HG03039 (cell line): ENCODE measurements around the gene RELN.

ENCODE experiments used
- ATAC-seq: cut with Tn5 transposase; IDR thresholded peaks from one replicate; pipeline ENCODE4 v1.9.1; 2021; ENCODE audit warnings: mild to moderate bottlenecking, moderate library complexity; ENCODE audit not compliant: unreplicated experiment

RELN gene

DNA sequence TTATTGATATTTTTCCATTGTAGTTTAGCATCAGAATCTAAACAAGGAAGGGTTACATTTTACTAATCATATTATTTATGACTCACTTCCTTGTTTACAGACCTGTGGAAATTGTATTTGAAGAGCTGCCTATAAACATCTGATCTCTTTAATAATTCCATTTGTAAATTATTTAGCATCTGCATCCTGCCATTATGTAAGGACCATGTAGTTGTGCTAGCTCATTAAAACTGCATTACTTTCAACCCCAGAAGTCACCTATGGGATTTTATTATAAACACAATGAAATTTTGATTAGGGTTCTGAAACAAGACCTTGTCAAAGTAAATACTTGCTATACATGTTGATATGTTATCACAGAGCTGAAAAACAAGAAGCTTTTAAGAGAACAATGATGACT lies 396.6 kb downstream of the RELN start:
- no peak for ATAC-seq

DNA sequence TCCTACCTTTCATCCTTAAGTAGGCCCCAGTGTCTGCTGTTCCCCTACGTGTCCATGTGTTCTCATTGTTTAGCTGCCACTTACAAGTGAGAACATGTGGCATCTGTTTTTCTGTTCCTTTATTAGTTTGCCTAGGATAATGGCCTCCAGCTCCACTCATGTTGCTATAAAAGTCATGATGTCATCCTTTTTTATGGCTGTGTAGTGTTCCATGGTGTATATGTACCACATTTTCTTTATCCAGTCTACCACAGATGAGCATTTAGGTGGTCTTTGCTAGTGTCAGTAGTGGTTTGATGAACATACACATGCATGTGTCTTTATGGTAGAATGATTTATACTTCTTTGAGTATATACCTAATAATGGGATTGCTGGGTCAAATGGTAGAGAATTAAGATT lies 397.3 kb downstream of the RELN start:
- ATAC-seq, result no peak

- ATAC-seq, result no peak
These were observed 409.4 kb downstream of the RELN start for GRCh38 chr7:103580031-103580430.

- ATAC-seq, result no peak
These were observed 412.4 kb downstream of the RELN start for GRCh38 chr7:103577059-103577458.

DNA sequence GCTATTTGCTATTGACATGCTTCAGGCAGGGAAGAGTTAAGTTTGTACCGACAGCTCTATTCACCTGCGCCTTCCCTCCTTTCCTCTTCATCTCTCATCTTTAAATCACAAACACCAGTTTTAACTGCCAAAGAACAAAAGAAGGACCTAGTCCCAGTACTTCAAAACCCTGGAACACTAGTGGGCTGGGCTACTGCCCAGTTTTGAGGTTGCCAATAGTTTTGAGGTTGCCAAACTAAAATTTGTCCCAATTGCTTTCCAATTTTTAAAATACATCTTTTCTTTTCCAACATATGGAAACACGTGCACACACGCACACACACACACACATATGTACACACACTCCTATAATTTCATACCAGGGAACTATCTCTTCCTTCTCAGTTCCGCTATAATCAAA lies 412.8 kb downstream of the RELN start:
- no peak for ATAC-seq

DNA sequence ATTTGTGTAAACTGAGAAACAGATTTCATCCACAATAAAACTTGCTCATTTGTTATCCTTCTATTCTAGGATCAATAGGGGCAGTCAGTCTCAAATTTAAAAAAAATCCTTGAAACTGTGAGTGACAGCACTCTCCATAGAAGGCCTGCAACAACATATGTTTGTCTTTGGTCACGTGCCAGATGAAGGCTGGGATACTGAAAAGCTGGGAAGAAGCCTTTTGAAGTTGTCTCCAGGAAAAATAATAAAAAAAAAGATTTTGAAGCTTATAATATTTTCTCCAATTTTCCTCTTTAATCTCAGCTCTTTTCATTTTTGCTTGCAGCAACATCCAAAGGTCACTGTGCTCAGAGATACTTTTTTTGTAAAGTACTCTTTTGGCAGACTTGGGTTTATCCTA lies 414.9 kb downstream of the RELN start:
- ATAC-seq, result no peak

DNA sequence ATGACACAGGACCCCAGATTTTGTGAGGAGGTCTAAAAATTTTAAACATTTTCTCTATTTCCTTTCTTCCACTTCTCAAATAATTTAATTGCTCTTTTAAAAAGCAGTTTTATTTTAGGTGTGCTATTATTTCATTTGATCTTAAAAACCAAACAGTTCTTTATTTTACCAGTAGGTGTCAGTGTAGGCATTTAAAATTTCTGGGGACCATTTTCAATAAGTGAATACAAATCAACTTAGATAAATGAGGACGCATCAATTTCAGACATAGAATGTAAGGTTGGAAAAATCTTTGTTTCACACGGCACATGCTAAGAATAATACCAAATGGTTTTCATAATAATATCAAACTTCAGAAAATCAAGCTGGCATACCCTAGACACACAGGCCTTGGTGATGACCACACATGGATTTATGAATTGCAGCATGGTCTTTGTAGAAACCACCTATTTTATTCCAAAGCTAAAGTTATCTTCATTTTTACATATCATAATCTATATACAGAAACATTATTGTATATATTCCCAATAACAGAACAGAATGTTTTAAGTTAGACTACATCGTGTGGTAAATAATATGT lies 415.9 kb downstream of the RELN start:
- no peak for ATAC-seq

- no peak for ATAC-seq
These were observed 417.9 kb downstream of the RELN start for GRCh38 chr7:103571586-103571985.

DNA sequence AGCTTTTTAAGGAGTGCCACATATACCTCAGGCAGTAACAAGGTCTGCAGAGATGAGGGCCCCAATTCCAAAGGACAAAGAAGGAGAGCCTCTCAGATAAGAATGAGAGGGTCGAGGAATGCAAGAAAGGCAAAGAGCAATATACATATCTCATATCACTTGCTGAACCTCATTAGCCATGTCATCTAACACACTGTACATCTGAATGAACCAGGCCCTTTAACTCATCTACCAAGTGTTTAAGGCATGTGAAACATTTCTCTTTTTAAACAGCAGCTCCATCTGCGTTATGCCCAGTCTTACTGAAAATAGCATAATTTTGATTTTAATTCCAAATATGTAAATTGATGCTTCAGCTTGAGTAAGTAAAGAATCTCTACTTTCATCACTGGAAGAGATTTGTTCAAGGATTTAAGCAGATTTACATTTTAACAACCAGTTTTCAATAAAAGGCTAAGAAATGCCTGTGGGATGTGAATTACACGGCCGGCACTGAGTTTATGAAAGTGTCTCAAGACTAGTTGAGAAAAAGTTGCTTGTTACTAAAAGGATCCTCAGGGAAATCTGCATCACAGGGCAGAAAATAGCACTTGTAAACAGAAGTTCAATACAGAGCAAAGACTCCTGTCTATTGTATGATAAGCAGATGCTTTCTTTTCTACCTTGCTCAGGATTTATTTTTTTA lies 419.7 kb downstream of the RELN start:
- no peak for ATAC-seq

DNA sequence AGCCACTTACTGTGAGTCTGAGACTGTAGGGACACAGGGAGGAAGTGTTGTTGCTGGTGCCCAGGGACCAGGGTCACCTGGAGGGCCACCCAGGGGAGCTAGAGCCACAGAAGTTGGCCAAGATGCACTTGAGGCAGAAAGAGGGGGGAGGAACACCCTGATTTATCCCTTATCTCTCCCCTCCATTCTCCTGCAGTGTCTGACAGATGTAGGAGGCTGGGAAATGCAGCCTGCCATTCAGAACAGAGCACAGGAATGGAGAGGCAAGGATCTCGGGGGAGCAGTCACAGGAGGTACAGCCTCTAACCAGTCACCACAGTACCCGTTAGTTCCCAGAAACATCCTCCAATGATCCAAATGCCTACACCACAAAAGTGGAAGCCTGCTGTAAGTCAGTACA lies 425.0 kb downstream of the RELN start:
- no peak for ATAC-seq

DNA sequence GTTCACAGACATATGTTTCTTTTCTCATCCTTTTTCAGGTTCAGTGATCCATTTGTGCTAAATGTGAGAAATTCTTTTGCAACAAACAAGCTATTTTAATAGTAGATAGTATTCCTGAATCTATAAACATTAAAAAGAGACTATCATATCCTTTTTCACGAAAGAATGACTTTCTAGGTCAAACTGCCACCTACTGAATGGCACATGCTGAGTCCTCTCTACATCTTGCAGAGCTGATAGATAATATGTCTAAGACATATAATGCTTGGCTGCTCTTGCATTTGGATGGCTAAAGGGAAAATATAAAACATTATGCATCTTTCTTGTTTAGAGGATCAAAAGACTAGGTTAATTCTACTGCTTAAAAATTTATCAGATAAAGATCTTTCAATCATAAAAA lies 429.3 kb downstream of the RELN start:
- no peak for ATAC-seq

GRCh38 chr7:103551016-103551415 lies 438.4 kb downstream of the RELN start:
- no peak for ATAC-seq

- no peak for ATAC-seq
These were observed 439.7 kb downstream of the RELN start for GRCh38 chr7:103549786-103550185.

DNA sequence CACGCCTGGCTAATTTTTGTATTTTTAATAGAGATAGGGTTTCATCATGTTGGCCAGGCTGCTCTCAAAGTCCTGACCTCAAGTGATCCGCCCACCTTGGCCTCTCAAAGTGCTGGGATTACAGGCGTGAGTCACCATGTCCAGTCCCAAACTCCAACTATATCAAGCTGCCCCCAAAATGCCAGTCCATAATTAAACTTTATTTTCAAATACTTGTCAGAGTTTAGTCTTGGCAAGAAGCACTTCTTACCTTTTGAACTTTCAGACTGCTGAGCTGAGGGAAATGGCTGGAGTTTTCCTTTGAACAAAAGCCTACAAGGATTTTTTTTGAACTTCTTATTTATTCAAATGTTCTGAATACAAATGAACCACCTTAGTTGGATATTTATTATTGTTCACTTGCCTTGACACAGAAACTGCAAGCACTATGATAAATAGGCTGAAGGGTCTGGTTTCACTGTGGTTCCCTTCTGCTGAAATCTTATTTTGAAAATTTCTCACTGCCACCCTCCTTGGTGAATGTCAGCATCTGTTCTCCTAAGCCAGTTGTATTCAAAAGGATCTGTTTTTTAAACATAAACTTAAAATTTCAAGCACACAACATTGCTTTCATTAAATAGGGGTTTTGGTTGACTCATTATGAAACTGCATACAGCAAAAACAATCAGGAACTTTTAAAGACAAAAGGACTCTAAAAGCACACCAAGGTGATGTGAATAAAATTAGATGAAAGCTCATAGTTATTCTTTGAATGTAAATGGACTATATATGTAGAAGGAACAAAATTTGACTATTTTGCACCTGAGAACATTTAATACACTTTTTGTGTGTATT lies 441.8 kb downstream of the RELN start:
- ATAC-seq, result no peak

GRCh38 chr7:103542470-103542869 lies 447.0 kb downstream of the RELN start:
- no peak for ATAC-seq

GRCh38 chr7:103541947-103542346 lies 447.5 kb downstream of the RELN start:
- no peak for ATAC-seq

- ATAC-seq, result no peak
These were observed 448.4 kb downstream of the RELN start for GRCh38 chr7:103541026-103541425.

- no peak for ATAC-seq
These were observed 449.1 kb downstream of the RELN start for GRCh38 chr7:103540338-103540737.

- no peak for ATAC-seq
These were observed 449.6 kb downstream of the RELN start for GRCh38 chr7:103539875-103540274.

- no peak for ATAC-seq
These were observed 450.3 kb downstream of the RELN start for GRCh38 chr7:103538964-103539709.

GRCh38 chr7:103533761-103534160 lies 455.7 kb downstream of the RELN start:
- no peak for ATAC-seq
